ENCODE measurements around the gene DCDC1. TPM values are rescaled to one million over a fixed set of nuclear protein-coding genes. Genes with fewer than 3 reads are reported as not detected.
"Not testable (repeated sequence)": the region's sequence is repeated elsewhere in the genome, so short reads cannot be mapped to it uniquely, and the experiment has no call there.

The DCDC1 gene
- total RNA-seq, 1 experiment from 2014 or later, result not detected

GRCh38 chr11:31328697-31329096, 40.8 kb downstream of the DCDC1 start:
- DNase-seq (ENCODE audit: low spot score), result no peak

DNA sequence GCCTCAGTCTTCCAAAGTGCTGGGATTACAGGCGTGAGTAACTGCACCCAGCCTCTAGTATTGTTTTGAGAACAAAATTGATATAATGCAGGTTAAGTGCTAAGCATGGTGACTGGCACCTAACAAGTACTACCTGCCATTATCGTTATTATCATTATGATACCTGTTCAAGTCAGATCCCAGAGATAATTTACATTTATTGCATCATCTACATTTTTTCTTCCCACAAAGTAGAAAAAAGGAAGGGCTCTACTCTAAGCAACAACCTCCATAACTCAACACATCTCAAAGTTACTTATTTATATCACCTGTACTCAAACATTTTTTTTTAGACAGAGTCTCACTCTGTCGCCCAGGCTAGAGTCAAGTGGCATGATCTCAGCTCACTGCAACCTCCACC, 42.1 kb downstream of the DCDC1 start:
- DNase-seq (ENCODE audit: low spot score), result no peak

DNA sequence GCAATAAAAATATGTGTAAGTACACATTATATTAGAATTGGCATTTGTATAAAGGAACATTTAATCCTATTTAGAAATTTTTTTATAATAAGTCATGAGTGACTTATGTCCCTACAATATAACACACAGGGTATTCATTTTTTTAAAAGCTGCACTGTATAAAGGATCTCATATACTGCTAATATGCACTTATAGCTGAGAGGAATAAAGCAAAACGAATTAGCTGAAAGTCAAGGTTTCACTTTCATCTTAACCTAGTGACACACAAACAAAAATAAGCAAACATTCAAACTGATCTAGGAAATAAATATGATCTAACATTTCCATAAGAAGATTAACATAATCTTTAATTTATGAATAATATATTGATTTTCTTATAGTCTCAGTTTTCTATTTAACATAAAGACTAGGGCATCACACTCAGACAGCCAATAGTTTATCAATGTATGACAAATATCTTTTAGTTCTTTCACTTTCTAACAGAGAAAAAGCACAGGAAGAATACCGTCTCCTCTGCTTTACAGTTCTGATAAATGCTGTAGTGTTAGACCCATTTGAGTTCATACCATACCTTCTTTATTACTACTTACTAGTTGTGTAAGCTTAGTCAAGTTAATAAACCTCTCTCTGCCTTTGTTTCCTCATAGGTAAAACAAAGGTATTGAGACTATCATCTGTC, 42.9 kb downstream of the DCDC1 start:
- no peak for DNase-seq (ENCODE audit: low spot score)

- peak; percentile 41 for DNase-seq (ENCODE audit: low spot score)
These were observed 44.4 kb downstream of the DCDC1 start for GRCh38 chr11:31325160-31325559.

- no peak for DNase-seq (ENCODE audit: low spot score)
These were observed 46.4 kb downstream of the DCDC1 start for GRCh38 chr11:31323145-31323544.

DNA sequence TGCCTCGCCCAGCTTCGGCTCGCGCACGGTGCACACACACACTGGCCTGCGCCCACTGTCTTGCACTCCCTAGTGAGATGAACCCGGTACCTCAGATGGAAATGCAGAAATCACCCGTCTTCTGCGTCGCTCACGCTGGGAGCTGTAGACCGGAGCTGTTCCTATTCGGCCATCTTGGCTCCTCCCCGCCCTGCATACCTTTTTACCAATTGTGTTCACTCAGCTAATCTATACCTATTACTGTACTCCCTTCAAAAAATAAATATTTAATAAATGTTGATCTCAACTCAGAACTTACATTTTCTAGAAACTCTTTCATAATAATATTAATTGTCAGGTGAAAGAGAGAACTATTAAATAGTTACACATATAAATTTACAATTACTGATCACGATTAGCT, 48.0 kb downstream of the DCDC1 start:
- not testable (repeated sequence) for DNase-seq (ENCODE audit: low spot score)

DNA sequence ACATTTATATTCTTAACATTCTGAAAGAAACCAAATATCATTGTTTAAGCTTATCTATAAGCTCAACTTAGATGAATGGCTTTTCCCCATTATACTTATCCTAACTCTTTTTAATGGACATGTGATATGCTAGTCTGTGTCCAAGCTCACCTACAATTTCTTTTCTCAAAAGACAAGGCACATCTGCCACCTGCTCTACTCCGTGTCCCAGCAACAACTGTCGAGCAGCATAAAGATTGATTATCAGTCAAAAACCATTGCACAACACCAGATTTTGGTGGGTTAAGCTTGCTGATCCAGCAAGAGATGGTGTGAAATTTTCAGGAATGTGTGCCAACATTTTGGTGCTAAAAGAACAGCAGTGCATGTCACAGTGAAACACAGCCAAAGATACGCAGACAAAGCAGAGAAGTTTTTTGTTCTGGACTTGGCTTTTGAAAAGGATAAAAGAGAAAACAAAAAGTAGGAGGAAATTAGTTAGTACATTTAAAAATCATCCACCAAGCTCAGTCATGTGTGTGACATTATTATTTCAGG, 65.8 kb downstream of the DCDC1 start:
- no peak for DNase-seq (ENCODE audit: low spot score)

- no peak for DNase-seq (ENCODE audit: low spot score)
These were observed 67.7 kb downstream of the DCDC1 start for GRCh38 chr11:31301549-31302510.

DNA sequence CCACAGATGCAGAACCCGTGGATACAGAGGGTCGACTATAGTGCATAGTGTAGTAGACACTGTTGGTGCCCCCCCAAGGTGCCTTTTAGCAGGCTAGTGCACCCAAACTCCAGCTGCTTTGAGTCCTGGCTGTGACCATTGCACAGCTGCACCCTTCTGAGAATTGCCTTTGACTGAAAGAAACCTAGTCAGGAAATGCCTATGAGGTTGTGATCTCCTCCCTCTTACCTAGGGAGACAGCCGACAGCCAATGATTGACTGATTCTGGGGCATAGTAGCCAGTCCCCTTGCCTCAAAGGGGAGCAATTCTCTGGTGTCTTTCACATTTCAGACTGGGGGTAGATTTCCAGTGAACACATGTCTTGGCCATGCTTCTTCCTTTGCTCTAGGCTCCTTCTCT, 74.2 kb downstream of the DCDC1 start:
- DNase-seq (ENCODE audit: low spot score), result no peak

- not testable (repeated sequence) for DNase-seq (ENCODE audit: low spot score)
These were observed 96.0 kb downstream of the DCDC1 start for GRCh38 chr11:31273527-31273926.

- no peak for DNase-seq (ENCODE audit: low spot score)
These were observed 101.8 kb downstream of the DCDC1 start for GRCh38 chr11:31267720-31268119.

GRCh38 chr11:31264834-31265233, 104.7 kb downstream of the DCDC1 start:
- DNase-seq (ENCODE audit: low spot score), result no peak

- no peak for DNase-seq (ENCODE audit: low spot score)
These were observed 106.8 kb downstream of the DCDC1 start for GRCh38 chr11:31262761-31263160.

DNA sequence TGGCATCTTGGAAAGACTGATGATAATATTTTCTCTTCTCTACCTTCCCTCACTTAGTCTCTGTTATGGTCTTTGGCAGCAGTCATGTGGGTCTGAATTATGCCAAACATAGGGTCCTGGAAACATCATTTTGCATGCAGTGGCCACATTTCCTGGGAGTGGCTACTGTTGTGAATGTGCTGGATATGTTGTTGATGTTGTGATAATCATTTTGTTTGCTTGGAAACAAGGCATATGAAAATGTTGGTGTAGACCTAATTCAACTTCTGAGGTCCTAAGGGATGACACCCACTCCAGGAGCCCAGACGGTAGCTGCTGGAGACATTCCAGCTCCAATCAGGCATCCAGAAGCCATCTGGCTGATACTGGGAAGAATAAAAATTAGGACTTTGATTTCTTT, 109.7 kb downstream of the DCDC1 start:
- DNase-seq (ENCODE audit: low spot score), result no peak

DNA sequence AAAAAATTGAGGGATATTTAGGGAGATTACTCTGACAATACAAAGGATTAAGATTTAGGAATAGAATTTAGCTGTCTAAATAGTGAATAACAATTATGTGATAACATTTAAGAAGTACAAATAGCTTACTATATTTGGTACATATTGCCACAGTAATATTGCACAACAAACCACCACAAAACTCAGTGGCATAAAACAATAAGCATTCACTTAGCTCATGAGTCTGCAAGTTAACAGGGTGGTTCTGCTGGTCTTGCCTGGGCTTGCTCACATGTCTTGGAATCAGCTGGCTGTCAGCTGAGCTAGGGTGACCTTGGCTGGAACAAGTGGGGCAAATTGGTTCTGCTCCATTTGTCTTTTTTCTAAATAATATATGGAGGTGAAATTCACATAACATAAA, 115.1 kb downstream of the DCDC1 start:
- no peak for DNase-seq (ENCODE audit: low spot score)

GRCh38 chr11:31248768-31249167, 120.8 kb downstream of the DCDC1 start:
- no peak for DNase-seq (ENCODE audit: low spot score)

DNA sequence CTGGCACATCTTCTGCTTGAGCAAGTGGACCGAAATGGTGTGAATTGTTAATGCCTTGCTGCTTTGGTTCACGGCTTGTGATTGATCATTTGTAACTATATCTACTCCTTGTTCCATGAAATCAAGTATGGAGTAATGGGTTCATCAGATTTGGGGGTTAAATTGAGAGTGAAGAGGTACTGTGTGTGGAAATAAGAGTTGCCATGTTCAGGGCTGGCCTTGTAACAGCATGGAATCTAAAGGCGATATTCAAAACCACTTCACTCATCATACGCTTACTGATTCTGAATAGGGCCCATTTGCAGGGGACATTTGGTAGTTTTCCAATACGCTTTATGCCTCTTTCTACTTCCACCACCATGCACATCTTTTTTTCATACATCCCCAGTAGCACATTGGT, 122.2 kb downstream of the DCDC1 start:
- no peak for DNase-seq (ENCODE audit: low spot score)

- no peak for DNase-seq (ENCODE audit: low spot score)
These were observed 122.9 kb downstream of the DCDC1 start for GRCh38 chr11:31246451-31247165.

DNA sequence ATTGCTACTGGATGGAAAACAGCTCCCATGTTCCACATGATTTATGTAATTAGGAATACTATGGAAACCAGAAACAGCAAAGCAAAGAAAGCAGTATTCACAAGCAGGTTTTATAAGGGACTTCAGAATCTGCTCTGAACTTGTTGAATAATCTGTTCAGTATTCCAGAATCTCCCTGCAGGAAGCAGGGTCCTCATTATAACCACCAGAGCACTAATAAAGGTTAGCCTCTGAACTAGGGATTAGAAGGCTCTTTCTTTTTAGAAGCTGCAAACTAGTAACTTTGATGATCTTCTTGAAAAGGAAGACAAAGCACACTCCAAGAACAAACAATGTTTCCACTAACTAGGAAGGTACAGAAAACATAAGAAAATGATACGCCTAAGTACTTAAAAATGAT, 125.8 kb downstream of the DCDC1 start:
- DNase-seq (ENCODE audit: low spot score), result no peak

- DNase-seq (ENCODE audit: low spot score), result peak; percentile 42
These were observed 129.1 kb downstream of the DCDC1 start for GRCh38 chr11:31240340-31240904.

- no peak for DNase-seq (ENCODE audit: low spot score)
These were observed 131.4 kb downstream of the DCDC1 start for GRCh38 chr11:31237819-31238760.

Data from A172 (cell line).